Measurements from ENCODE around the gene SPAG17.

- TF ChIP-seq CTCF (conservative IDR thresholded peaks at IDR 0.05; ENCODE audit: low read depth in 2 of 2), result no peak
- no peak for TF ChIP-seq REST (IDR thresholded peaks at IDR 0.05; ENCODE audit: unreplicated experiment)
- no peak for TF ChIP-seq JUNB (IDR thresholded peaks at IDR 0.05; ENCODE audit: unreplicated experiment)
- no peak for TF ChIP-seq ZNF331 (CRISPR knock-in tag; IDR thresholded peaks at IDR 0.05; ENCODE audit: low read depth)
Observed at GRCh38 chr1:117976381-117976780, 208.6 kb downstream of the SPAG17 start.
